ENCODE measurements around the gene RHOA. TPM values are rescaled to one million over a fixed set of nuclear protein-coding genes. Genes with fewer than 3 reads are reported as not detected.
A peak's percentile ranks its signal among the peaks of the same experiment; 100 is the strongest.

Gene RHOA
- total and polyA plus RNA-seq, 2 donors (not counting 1 experiment from before 2014, with no cell fraction given): 548 to 1,002 TPM

DNA sequence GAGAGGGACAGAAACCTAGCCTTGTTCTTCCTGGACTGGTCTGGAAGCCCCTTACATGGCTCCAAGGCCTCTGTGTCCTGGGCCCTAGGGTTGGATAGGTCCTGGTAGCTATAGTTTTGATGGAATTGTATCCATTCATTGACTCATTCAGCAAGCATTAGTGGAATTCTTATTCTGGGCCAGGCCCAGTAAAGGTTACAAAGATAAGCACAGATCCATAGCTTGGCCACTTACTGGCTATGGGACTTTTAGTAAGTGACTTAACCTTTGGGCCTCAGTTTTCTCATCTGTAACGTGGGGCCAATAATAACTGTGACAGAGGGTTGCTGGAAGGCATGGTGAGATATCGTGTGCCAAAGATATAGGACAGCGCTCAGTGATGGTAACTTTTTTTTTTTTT is 44.7 kb upstream of the RHOA start:
- H3K9ac ChIP-seq (ENCODE audit: insufficient read depth, low read length): no peak overlapping the region
- peaks cover 8% of the 10 kb centered on the region for H3K4me1 ChIP-seq (ENCODE audit: control insufficient read depth, extremely low read depth, insufficient read depth, low read length)
- no peaks in the 10 kb centered on the region for H3K9me3 ChIP-seq (ENCODE audit: control insufficient read depth, insufficient read depth, low read depth, low read length)
- H3K79me2 ChIP-seq (ENCODE audit: control insufficient read depth, insufficient read depth, low read length): no peaks in the 10 kb centered on the region
- peak in 1 of 2 donors; percentile 45 for DNase-seq (ENCODE audit: low read depth in 2 of 2)
- H3K36me3 ChIP-seq (ENCODE audit: control insufficient read depth, insufficient read depth, low read length): no peaks in the 10 kb centered on the region
- no peaks in the 10 kb centered on the region for H4K20me1 ChIP-seq (ENCODE audit: control insufficient read depth, extremely low read depth, insufficient read depth, low read length)
- H3K4me2 ChIP-seq (ENCODE audit: extremely low read depth, insufficient read depth, low read length): no peak overlapping the region
- no peak overlapping the region for H2AFZ ChIP-seq (ENCODE audit: low read length)
- H3K27me3 ChIP-seq (ENCODE audit: control insufficient read depth, insufficient read depth, low read length): no peaks in the 10 kb centered on the region
- no peak overlapping the region for H3K27ac ChIP-seq (ENCODE audit: insufficient read depth, low read length)
- H3K4me3 ChIP-seq (replicated peaks in 1 of 4; ENCODE audit: control extremely low read depth in 1 of 4, insufficient read depth in 1 of 4, low read depth in 3 of 4, low read length in 4 of 4): no peak overlapping the region
- TF ChIP-seq, protein P1, sequence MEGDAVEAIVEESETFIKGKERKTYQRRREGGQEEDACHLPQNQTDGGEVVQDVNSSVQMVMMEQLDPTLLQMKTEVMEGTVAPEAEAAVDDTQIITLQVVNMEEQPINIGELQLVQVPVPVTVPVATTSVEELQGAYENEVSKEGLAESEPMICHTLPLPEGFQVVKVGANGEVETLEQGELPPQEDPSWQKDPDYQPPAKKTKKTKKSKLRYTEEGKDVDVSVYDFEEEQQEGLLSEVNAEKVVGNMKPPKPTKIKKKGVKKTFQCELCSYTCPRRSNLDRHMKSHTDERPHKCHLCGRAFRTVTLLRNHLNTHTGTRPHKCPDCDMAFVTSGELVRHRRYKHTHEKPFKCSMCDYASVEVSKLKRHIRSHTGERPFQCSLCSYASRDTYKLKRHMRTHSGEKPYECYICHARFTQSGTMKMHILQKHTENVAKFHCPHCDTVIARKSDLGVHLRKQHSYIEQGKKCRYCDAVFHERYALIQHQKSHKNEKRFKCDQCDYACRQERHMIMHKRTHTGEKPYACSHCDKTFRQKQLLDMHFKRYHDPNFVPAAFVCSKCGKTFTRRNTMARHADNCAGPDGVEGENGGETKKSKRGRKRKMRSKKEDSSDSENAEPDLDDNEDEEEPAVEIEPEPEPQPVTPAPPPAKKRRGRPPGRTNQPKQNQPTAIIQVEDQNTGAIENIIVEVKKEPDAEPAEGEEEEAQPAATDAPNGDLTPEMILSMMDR (conservative IDR thresholded peaks at IDR 0.05 in 1 of 2, IDR thresholded peaks at IDR 0.05 in 1 of 2; ENCODE audit: low read depth in 1 of 2, low read length in 2 of 2): no peak
- TF ChIP-seq EZH2 (IDR thresholded peaks at IDR 0.05; ENCODE audit: low read length, missing control alignments): no peak

DNA sequence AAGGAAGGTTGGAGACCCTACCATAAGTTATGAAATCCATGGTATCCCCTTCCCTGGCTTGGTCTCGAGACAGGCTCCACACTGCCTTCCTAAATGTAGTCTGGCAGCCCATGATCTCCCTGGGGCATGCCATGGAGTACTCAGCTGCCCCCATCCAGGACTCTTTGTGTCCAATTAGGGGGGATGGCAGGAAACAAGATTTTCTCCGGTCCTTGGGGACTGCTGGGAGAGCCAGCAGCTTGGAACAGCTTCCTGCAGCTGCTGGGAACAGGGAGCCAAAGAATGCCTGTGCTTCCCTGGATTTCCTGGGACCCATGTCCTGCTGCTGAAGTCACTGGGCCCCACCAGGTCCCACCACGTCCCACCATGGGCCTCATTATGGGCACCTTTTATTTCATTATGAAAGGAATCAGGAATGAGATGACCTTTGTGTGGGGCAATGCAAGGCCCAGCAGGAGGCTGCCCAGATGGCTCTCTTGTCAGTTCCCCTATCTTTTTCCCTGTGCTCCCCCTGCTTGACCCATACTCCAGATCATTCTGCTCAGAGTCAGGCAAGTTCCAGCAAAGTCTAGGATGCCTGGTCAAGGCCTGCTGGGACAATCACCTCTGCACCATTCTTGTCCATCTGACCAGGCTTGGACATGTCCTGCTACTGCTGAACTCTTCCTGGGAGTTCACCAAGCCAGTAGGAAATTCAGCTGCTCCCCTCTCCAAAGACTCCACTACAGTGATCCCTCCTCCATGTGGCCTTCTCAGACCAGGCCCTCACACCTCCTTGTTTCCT is 43.3 kb upstream of the RHOA start:
- Histone ChIP-seq H3K79me2 (ENCODE audit: control insufficient read depth, insufficient read depth, low read length) (no peaks in the 10 kb centered on the region), H3K27ac (ENCODE audit: insufficient read depth, low read length) (no peak overlapping the region), H3K9ac (ENCODE audit: insufficient read depth, low read length) (no peak overlapping the region), H3K4me1 (ENCODE audit: control insufficient read depth, extremely low read depth, insufficient read depth, low read length) (peaks cover 4% of the 10 kb centered on the region), H4K20me1 (ENCODE audit: control insufficient read depth, extremely low read depth, insufficient read depth, low read length) (no peaks in the 10 kb centered on the region), H3K27me3 (ENCODE audit: control insufficient read depth, insufficient read depth, low read length) (no peaks in the 10 kb centered on the region), H3K9me3 (ENCODE audit: control insufficient read depth, insufficient read depth, low read depth, low read length) (no peaks in the 10 kb centered on the region), H2AFZ (ENCODE audit: low read length) (no peak overlapping the region), H3K4me3 (replicated peaks in 1 of 4; ENCODE audit: control extremely low read depth in 1 of 4, insufficient read depth in 1 of 4, low read depth in 3 of 4, low read length in 4 of 4) (no peak overlapping the region), H3K36me3 (ENCODE audit: control insufficient read depth, insufficient read depth, low read length) (no peaks in the 10 kb centered on the region), H3K4me2 (ENCODE audit: extremely low read depth, insufficient read depth, low read length) (no peak overlapping the region)
- no peak for DNase-seq (ENCODE audit: low read depth in 2 of 2)
- TF ChIP-seq, protein P1 (conservative IDR thresholded peaks at IDR 0.05 in 1 of 2, IDR thresholded peaks at IDR 0.05 in 1 of 2; ENCODE audit: low read depth in 1 of 2, low read length in 2 of 2): no peak
- TF ChIP-seq EZH2 (IDR thresholded peaks at IDR 0.05; ENCODE audit: low read length, missing control alignments): no peak

DNA sequence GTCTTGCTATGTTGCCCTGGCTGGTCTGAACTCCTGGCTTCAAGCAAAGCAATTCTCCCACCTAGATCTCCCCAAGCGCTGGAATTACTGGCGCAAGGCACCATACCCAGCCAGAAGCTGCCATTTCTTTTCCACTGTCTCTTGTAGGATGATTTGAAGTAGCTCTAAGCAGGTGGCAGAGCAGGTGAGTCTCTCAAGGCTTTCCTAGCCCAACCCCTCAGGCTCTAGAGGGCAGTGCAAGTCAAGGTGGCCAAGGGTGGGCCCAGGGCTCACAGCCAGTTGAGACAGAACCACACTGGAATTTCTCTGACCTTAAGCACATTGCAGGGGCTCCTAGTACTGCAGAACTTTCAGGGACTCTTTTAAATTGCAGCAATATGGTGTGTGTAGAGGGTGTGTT is 42.7 kb upstream of the RHOA start:
- Histone ChIP-seq H3K4me2 (ENCODE audit: extremely low read depth, insufficient read depth, low read length) (no peak overlapping the region), H3K36me3 (ENCODE audit: control insufficient read depth, insufficient read depth, low read length) (no peaks in the 10 kb centered on the region), H3K9me3 (ENCODE audit: control insufficient read depth, insufficient read depth, low read depth, low read length) (no peaks in the 10 kb centered on the region), H3K4me3 (replicated peaks in 1 of 4; ENCODE audit: control extremely low read depth in 1 of 4, insufficient read depth in 1 of 4, low read depth in 3 of 4, low read length in 4 of 4) (no peak overlapping the region), H2AFZ (ENCODE audit: low read length) (no peak overlapping the region), H3K27ac (ENCODE audit: insufficient read depth, low read length) (no peak overlapping the region), H3K4me1 (ENCODE audit: control insufficient read depth, extremely low read depth, insufficient read depth, low read length) (peaks cover 4% of the 10 kb centered on the region), H3K27me3 (ENCODE audit: control insufficient read depth, insufficient read depth, low read length) (no peaks in the 10 kb centered on the region), H3K9ac (ENCODE audit: insufficient read depth, low read length) (no peak overlapping the region), H3K79me2 (ENCODE audit: control insufficient read depth, insufficient read depth, low read length) (no peaks in the 10 kb centered on the region), H4K20me1 (ENCODE audit: control insufficient read depth, extremely low read depth, insufficient read depth, low read length) (no peaks in the 10 kb centered on the region)
- no peak for DNase-seq (ENCODE audit: low read depth in 2 of 2)
- TF ChIP-seq, protein P1 (conservative IDR thresholded peaks at IDR 0.05 in 1 of 2, IDR thresholded peaks at IDR 0.05 in 1 of 2; ENCODE audit: low read depth in 1 of 2, low read length in 2 of 2): no peak
- no peak for TF ChIP-seq EZH2 (IDR thresholded peaks at IDR 0.05; ENCODE audit: low read length, missing control alignments)

Data from fibroblast of lung (primary cell).